ENCODE data around the gene ATE1.

ATE1 gene

GRCh38 chr10:121873236-121873635 lies 54.6 kb downstream of the ATE1 start:
- TF ChIP-seq CTCF (IDR thresholded peaks at IDR 0.05; ENCODE audit: low read depth, low read length): no peak
- in situ Hi-C loops (cut with HindIII; ENCODE audit: low sequenced_read_pairs): no loop called here

GRCh38 chr10:121870413-121870812 lies 57.4 kb downstream of the ATE1 start:
- no peak for TF ChIP-seq CTCF (IDR thresholded peaks at IDR 0.05; ENCODE audit: low read depth, low read length)
- in situ Hi-C loops (cut with HindIII; ENCODE audit: low sequenced_read_pairs): no loop called here
- H3K4me3 ChIP-seq (ENCODE audit: low read depth, low read length): no peak overlapping the region
- DNase-seq (ENCODE audit: low read depth, low spot score): no peak

More at GRCh38 chr10:121873236-121873635, 54.6 kb downstream of the ATE1 start:
- H3K4me3 ChIP-seq (ENCODE audit: low read depth, low read length): no peak overlapping the region
- DNase-seq (ENCODE audit: low read depth, low spot score): no peak

- H3K4me3 ChIP-seq (ENCODE audit: low read depth, low read length): no peak overlapping the region
- in situ Hi-C loops (cut with HindIII; ENCODE audit: low sequenced_read_pairs): no loop called here
- TF ChIP-seq CTCF (IDR thresholded peaks at IDR 0.05; ENCODE audit: low read depth, low read length): no peak
- no peak for DNase-seq (ENCODE audit: low read depth, low spot score)
These were observed 62.3 kb downstream of the ATE1 start for GRCh38 chr10:121865554-121865953.

GRCh38 chr10:121864653-121865052 lies 63.2 kb downstream of the ATE1 start:
- in situ Hi-C loops (cut with HindIII; ENCODE audit: low sequenced_read_pairs): no loop called here
- no peak for DNase-seq (ENCODE audit: low read depth, low spot score)
- no peak overlapping the region for H3K4me3 ChIP-seq (ENCODE audit: low read depth, low read length)
- no peak for TF ChIP-seq CTCF (IDR thresholded peaks at IDR 0.05; ENCODE audit: low read depth, low read length)

GRCh38 chr10:121864168-121864567 lies 63.7 kb downstream of the ATE1 start:
- in situ Hi-C loops (cut with HindIII; ENCODE audit: low sequenced_read_pairs): no loop called here
- TF ChIP-seq CTCF (IDR thresholded peaks at IDR 0.05; ENCODE audit: low read depth, low read length): no peak
- DNase-seq (ENCODE audit: low read depth, low spot score): no peak
- no peak overlapping the region for H3K4me3 ChIP-seq (ENCODE audit: low read depth, low read length)

GRCh38 chr10:121862649-121863048 lies 65.2 kb downstream of the ATE1 start:
- no peak for TF ChIP-seq CTCF (IDR thresholded peaks at IDR 0.05; ENCODE audit: low read depth, low read length)
- in situ Hi-C loops (cut with HindIII; ENCODE audit: low sequenced_read_pairs): no loop called here
- no peak for DNase-seq (ENCODE audit: low read depth, low spot score)
- H3K4me3 ChIP-seq (ENCODE audit: low read depth, low read length): no peak overlapping the region

- no peak for DNase-seq (ENCODE audit: low read depth, low spot score)
- TF ChIP-seq CTCF (IDR thresholded peaks at IDR 0.05; ENCODE audit: low read depth, low read length): no peak
- no peak overlapping the region for H3K4me3 ChIP-seq (ENCODE audit: low read depth, low read length)
- in situ Hi-C loops (cut with HindIII; ENCODE audit: low sequenced_read_pairs): no loop called here
These were observed 65.8 kb downstream of the ATE1 start for GRCh38 chr10:121862042-121862441.

Measured in astrocyte of the spinal cord (primary cell).